Osteoblast (primary cell): Measurements from ENCODE around the gene P2RX6. TPM values are rescaled to one million over a fixed set of nuclear protein-coding genes. Genes with fewer than 3 reads are reported as not detected.

Experiments
- DNase-seq: peaks from one replicate; pipeline ENCODE4 v3.0.0; 2011; ENCODE audit warnings: low spot score, mixed read lengths; ENCODE audit not compliant: insufficient read length; ENCODE audit errors: missing footprints
- H2AFZ ChIP-seq: 2 replicates; pipeline ENCODE4 v1.6.0; 2011; ENCODE audit warnings: mild to moderate bottlenecking, low read length
- H3K27ac ChIP-seq: 2 replicates; pipeline ENCODE4 v1.5.1; 2011; ENCODE audit warnings: mild to moderate bottlenecking, low read depth, low read length, moderate library complexity
- H3K27me3 ChIP-seq: 2 replicates; pipeline ENCODE4 v1.6.0; 2012; ENCODE audit warnings: mild to moderate bottlenecking, control low read depth, inconsistent platforms, low read length, moderate library complexity; ENCODE audit not compliant: insufficient read depth
- H3K36me3 ChIP-seq: 2 replicates; pipeline ENCODE4 v1.5.1; 2011; ENCODE audit warnings: mild to moderate bottlenecking, low read length, control low read depth, moderate library complexity; ENCODE audit not compliant: insufficient read depth
- H3K4me1 ChIP-seq: 2 replicates; pipeline ENCODE4 v1.5.1; 2011; ENCODE audit warnings: mild to moderate bottlenecking, low read length, control low read depth, moderate library complexity; ENCODE audit not compliant: insufficient read depth
- H3K4me2 ChIP-seq: 2 replicates; pipeline ENCODE4 v1.6.0; 2011; ENCODE audit warnings: mild to moderate bottlenecking, low read length; ENCODE audit not compliant: insufficient read depth
- H3K4me3 ChIP-seq: fragments of 200-600 bp; sonication (generic); 3 replicates; pipeline ENCODE4 v1.5.1; 2012; ENCODE audit warnings: mild to moderate bottlenecking, low read length, inconsistent platforms; ENCODE audit not compliant: insufficient read depth
- H3K79me2 ChIP-seq: 2 replicates; pipeline ENCODE4 v1.6.0; 2012; ENCODE audit warnings: mild to moderate bottlenecking, low read length, control low read depth, inconsistent platforms; ENCODE audit not compliant: insufficient read depth
- H3K9me3 ChIP-seq: 2 replicates; pipeline ENCODE4 v1.5.1; 2011; ENCODE audit warnings: low read depth, low read length, control low read depth
- H4K20me1 ChIP-seq: 2 replicates; pipeline ENCODE4 v1.6.0; 2012; ENCODE audit warnings: mild to moderate bottlenecking, low read length, control low read depth; ENCODE audit not compliant: insufficient read depth
- total RNA-seq: library from RNA; depleted of rRNA; stranded (reverse); fragments of >200 nt; gene quantifications from 2 replicates; pipeline ENCODE4 v1.2.3, GENCODE V29; 2012
- TF ChIP-seq, protein P1 (sequence below): IDR thresholded peaks from 2 replicates; pipeline ENCODE4 v1.5.1; 2011; ENCODE audit warnings: mild to moderate bottlenecking, low read depth, low read length, moderate library complexity; ENCODE audit errors: extremely low read depth

Gene P2RX6
- total RNA-seq, 1 donor: 5.1 TPM

DNA sequence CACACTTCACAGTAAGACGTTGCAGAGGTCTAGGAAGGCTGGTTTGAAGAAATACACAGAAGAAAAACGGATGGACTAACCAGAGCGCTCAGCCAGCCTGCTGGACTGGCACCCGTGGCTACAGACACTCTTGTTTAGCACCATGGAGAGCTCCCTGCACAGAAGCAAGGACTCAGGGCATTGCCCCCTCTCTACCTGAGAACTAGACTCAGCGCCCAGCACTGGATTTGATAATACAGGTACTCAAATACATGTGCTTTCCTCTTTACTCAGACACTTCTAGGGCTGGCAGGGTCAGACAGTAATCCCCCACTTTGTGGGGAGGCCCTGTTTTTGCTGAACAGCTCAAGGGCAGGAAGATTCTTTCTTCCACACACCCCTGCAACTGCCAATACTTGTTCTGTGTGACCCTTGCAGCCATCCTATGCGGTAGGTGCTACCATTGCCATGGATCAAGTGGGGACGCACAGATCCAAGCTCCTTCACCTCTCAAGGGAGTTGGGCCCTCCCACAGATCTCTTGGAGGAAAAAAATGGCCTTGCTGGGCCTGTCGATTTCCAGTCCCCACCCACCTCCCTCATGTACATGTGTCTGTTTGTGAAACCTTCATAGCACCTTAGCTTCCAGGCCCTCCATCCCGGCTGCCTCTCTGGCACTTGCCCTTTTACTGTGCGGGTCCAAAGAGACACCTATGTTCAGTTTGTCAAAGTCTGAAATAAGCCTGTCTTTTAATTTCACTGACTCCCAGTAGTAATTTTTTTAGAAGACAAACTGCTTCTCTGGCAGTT, 5.1 kb upstream of the P2RX6 start:
- H3K9me3 ChIP-seq: no peaks in the 10 kb centered on the region
- no peak overlapping the region for H3K4me2 ChIP-seq
- no peaks in the 10 kb centered on the region for H3K27me3 ChIP-seq
- H3K27ac ChIP-seq: no peak overlapping the region
- DNase-seq: no peak
- H4K20me1 ChIP-seq: peaks cover 8% of the 10 kb centered on the region
- H3K79me2 ChIP-seq: no peaks in the 10 kb centered on the region
- no peaks in the 10 kb centered on the region for H3K36me3 ChIP-seq
- H3K4me1 ChIP-seq: peaks cover 16% of the 10 kb centered on the region
- no peak overlapping the region for H3K4me3 ChIP-seq
- TF ChIP-seq, protein P1, sequence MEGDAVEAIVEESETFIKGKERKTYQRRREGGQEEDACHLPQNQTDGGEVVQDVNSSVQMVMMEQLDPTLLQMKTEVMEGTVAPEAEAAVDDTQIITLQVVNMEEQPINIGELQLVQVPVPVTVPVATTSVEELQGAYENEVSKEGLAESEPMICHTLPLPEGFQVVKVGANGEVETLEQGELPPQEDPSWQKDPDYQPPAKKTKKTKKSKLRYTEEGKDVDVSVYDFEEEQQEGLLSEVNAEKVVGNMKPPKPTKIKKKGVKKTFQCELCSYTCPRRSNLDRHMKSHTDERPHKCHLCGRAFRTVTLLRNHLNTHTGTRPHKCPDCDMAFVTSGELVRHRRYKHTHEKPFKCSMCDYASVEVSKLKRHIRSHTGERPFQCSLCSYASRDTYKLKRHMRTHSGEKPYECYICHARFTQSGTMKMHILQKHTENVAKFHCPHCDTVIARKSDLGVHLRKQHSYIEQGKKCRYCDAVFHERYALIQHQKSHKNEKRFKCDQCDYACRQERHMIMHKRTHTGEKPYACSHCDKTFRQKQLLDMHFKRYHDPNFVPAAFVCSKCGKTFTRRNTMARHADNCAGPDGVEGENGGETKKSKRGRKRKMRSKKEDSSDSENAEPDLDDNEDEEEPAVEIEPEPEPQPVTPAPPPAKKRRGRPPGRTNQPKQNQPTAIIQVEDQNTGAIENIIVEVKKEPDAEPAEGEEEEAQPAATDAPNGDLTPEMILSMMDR: no peak
- no peak overlapping the region for H2AFZ ChIP-seq

DNA sequence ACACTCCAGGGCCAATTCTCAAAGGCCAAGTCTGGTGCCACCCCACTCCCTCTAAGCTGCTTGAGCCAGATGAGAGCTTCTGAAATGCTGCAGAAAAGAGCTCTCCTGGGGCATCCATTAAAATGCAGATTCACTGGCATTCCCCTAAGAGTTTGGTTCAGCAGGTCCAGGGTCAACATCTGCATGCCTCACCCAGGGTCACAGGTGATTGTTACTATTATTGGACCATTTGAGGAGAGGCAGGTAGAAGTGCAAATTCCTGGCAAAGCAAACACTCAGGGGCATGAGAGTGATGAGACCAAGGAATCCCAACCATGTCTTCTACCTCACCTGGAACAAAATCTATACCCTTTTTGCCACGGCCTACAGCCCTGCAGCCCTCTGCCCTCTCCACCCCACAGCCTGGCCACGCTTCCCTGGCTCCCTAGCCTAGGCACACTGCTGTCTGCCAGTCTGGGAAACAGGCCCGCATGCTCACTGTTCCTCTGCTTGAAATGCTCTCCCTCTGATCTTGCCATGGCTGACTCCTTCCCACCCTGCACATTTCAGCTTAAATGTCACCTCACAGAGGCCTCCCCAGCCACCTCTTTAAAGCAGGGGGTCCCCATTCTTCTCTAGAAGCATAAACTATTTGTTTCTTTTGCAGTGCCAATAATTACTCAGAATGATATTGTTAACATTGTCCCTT, 4.4 kb upstream of the P2RX6 start:
- Histone ChIP-seq H3K4me1 (peaks cover 24% of the 10 kb centered on the region), H2AFZ (no peak overlapping the region), H4K20me1 (peaks cover 8% of the 10 kb centered on the region), H3K9me3 (no peaks in the 10 kb centered on the region), H3K36me3 (no peaks in the 10 kb centered on the region), H3K4me2 (no peak overlapping the region), H3K27ac (no peak overlapping the region), H3K4me3 (no peak overlapping the region), H3K79me2 (no peaks in the 10 kb centered on the region), H3K27me3 (no peaks in the 10 kb centered on the region)
- TF ChIP-seq, protein P1: no peak
- no peak for DNase-seq

DNA sequence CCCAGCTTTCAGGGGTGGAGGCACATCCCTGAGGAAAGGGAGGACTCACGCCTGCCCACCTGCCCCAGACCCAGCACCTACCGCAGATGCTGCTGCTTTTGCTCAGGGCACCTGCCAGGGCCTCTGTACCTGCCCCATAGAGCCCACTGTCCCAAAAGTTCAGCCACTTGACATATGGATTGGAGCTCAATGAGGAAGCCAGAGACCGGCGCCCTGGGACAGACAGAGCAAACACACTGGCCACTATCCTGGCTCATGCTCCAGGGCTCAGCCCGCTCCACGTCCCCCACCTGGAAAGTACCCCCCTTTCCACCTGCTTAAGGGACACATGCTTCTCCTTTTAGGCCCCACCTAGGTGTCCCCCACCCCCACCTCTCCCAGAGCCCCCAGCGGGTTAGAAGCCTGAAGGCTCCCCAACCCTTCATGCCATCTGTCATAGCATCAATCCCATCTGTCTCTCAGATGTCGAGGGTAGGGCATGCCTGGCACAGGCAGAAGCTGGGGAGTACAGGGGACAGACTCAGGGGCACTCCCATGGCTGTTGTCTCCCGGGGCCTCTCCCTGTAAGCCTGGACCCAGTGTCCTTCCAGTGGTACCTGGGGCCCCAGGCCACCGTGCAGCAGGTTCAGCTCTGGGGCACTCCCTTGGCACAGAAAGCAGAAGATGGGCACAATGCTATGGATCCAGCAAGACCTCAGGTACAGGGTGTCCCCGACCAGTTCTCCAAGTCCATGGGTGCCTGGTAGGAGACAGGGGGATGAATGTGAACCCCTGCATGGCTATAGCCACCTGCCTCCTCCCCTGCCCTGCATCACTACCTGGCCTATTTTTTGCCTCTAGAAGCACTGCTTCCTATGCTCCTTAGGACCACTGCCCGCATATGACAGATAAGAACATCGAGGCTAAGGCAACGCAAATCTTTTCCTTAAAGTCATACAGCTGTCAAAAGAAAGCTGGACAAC, 2.2 kb upstream of the P2RX6 start:
- no peaks in the 10 kb centered on the region for H3K27me3 ChIP-seq
- H2AFZ ChIP-seq: no peak overlapping the region
- no peaks in the 10 kb centered on the region for H3K36me3 ChIP-seq
- H3K4me2 ChIP-seq: peak overlapping the region; percentile 92
- no peak overlapping the region for H3K4me3 ChIP-seq
- peak; percentile 30 for DNase-seq
- TF ChIP-seq, protein P1: no peak
- H4K20me1 ChIP-seq: peaks cover 8% of the 10 kb centered on the region
- no peaks in the 10 kb centered on the region for H3K9me3 ChIP-seq
- no peak overlapping the region for H3K27ac ChIP-seq
- no peaks in the 10 kb centered on the region for H3K79me2 ChIP-seq
- peaks cover 27% of the 10 kb centered on the region for H3K4me1 ChIP-seq
